H9 (cell line): ENCODE results near the gene RPIA. TPM values are rescaled to one million over a fixed set of nuclear protein-coding genes. Genes with fewer than 3 reads are reported as not detected.

ENCODE experiments used
- DNase-seq: peaks from one replicate; pipeline ENCODE4 v3.0.0-alpha.2; 2017
- H2AFZ ChIP-seq: one replicate; pipeline ENCODE4 v1.6.1; 2013; ENCODE audit warnings: mild to moderate bottlenecking, low read length, control low read depth, moderate library complexity
- H2AK5ac ChIP-seq: 2 replicates; pipeline ENCODE4 v1.6.1; 2013; ENCODE audit warnings: low read length, control low read depth, mixed read lengths; ENCODE audit not compliant: insufficient read length
- H2BK120ac ChIP-seq: one replicate; pipeline ENCODE4 v1.6.1; 2013; ENCODE audit warnings: low read depth, mild to moderate bottlenecking, low read length, control low read depth, inconsistent platforms; ENCODE audit not compliant: poor library complexity, severe bottlenecking
- H2BK12ac ChIP-seq: 2 replicates; pipeline ENCODE4 v1.6.1; 2013; ENCODE audit warnings: low read length, control low read depth, mixed read lengths, low read depth; ENCODE audit not compliant: insufficient read length
- H2BK15ac ChIP-seq: 2 replicates; pipeline ENCODE4 v1.6.1; 2013; ENCODE audit warnings: low read depth, low read length, control low read depth
- H2BK20ac ChIP-seq: one replicate; pipeline ENCODE4 v1.6.1; 2013; ENCODE audit warnings: low read depth, mild to moderate bottlenecking, low read length, control low read depth, inconsistent platforms; ENCODE audit not compliant: poor library complexity, severe bottlenecking
- H2BK5ac ChIP-seq: 2 replicates; pipeline ENCODE4 v1.6.1; 2013; ENCODE audit warnings: low read length, control low read depth, mixed read lengths; ENCODE audit not compliant: insufficient read length
- H3K14ac ChIP-seq: 2 replicates; pipeline ENCODE4 v1.6.1; 2013; ENCODE audit warnings: low read length, control low read depth; ENCODE audit not compliant: insufficient read depth
- H3K18ac ChIP-seq: 2 replicates; pipeline ENCODE4 v1.6.1; 2013; ENCODE audit warnings: low read depth, mild to moderate bottlenecking, mixed read lengths, low read length, control low read depth; ENCODE audit not compliant: insufficient read length
- H3K23ac ChIP-seq: 2 replicates; pipeline ENCODE4 v1.6.1; 2013; ENCODE audit warnings: low read length, control low read depth, mixed read lengths, low read depth; ENCODE audit not compliant: insufficient read length
- H3K23me2 ChIP-seq: 2 replicates; pipeline ENCODE4 v1.6.1; 2013; ENCODE audit warnings: low read depth, mild to moderate bottlenecking, mixed read lengths, low read length, control low read depth; ENCODE audit not compliant: insufficient read length, poor library complexity, severe bottlenecking
- H3K27ac ChIP-seq: 2 replicates; pipeline ENCODE4 v1.5.1; 2013; ENCODE audit warnings: low read length, control low read depth, mixed read lengths, low read depth; ENCODE audit not compliant: insufficient read length
- H3K27me3 ChIP-seq: 2 replicates; pipeline ENCODE4 v1.6.1; 2013; ENCODE audit warnings: low read length, control low read depth, inconsistent platforms; ENCODE audit not compliant: insufficient read depth
- H3K4ac ChIP-seq: 2 replicates; pipeline ENCODE4 v1.6.1; 2013; ENCODE audit warnings: low read depth, mild to moderate bottlenecking, control low read depth, inconsistent platforms, low read length, moderate library complexity
- H3K4me1 ChIP-seq: 2 replicates; pipeline ENCODE4 v1.6.1; 2013; ENCODE audit warnings: low read length, control low read depth, inconsistent platforms; ENCODE audit not compliant: insufficient read depth
- H3K4me2 ChIP-seq: 2 replicates; pipeline ENCODE4 v1.6.1; 2013; ENCODE audit warnings: low read length, control low read depth, mixed read lengths; ENCODE audit not compliant: insufficient read length, insufficient read depth
- H3K56ac ChIP-seq: 2 replicates; pipeline ENCODE4 v1.6.1; 2013; ENCODE audit warnings: low read depth, mild to moderate bottlenecking, mixed read lengths, low read length, control low read depth; ENCODE audit not compliant: insufficient read length
- H3K79me1 ChIP-seq: 2 replicates; pipeline ENCODE4 v1.6.1; 2013; ENCODE audit warnings: low read depth, mild to moderate bottlenecking, moderate library complexity, low read length, control low read depth, inconsistent platforms; ENCODE audit not compliant: insufficient read depth, poor library complexity, severe bottlenecking
- H3K79me2 ChIP-seq: 2 replicates; pipeline ENCODE4 v1.6.1; 2013; ENCODE audit warnings: low read length, control low read depth, inconsistent platforms; ENCODE audit not compliant: insufficient read depth
- H3K9ac ChIP-seq: 2 replicates; pipeline ENCODE4 v1.6.1; 2013; ENCODE audit warnings: low read length, control low read depth, mixed read lengths; ENCODE audit not compliant: insufficient read length; ENCODE audit errors: extremely low read depth
- H3K9me3 ChIP-seq: one replicate; pipeline ENCODE4 v1.6.1; 2013; ENCODE audit warnings: low read depth, low read length, inconsistent platforms; ENCODE audit not compliant: control insufficient read depth
- H3T11ph ChIP-seq: one replicate; pipeline ENCODE4 v1.6.1; 2013; ENCODE audit warnings: mild to moderate bottlenecking, low read length, control low read depth, inconsistent platforms
- H4K20me1 ChIP-seq: one replicate; pipeline ENCODE4 v1.6.1; 2013; ENCODE audit not compliant: control insufficient read depth, insufficient read length, insufficient read depth
- H4K5ac ChIP-seq: 2 replicates; pipeline ENCODE4 v1.6.1; 2013; ENCODE audit warnings: low read depth, mild to moderate bottlenecking, mixed read lengths, low read length, control low read depth; ENCODE audit not compliant: insufficient read length
- H4K8ac ChIP-seq: replicated peaks from 2 replicates; pipeline ENCODE4 v1.6.1; 2013; ENCODE audit warnings: low read length, control low read depth, mixed read lengths, low read depth; ENCODE audit not compliant: insufficient read length
- H4K91ac ChIP-seq: 2 replicates; pipeline ENCODE4 v1.6.1; 2013; ENCODE audit warnings: low read depth, mild to moderate bottlenecking, moderate library complexity, mixed read lengths, low read length, control low read depth; ENCODE audit not compliant: insufficient read length
- H3K27ac Mint-ChIP-seq, 3 experiments: 2 replicates in 2 of 3; 3 replicates in 1 of 3; pipeline ENCODE4 v1.8.0; 2020 to 2021; ENCODE audit warnings: mixed read lengths in 3 of 3, mild to moderate bottlenecking in 1 of 3, moderate library complexity in 1 of 3
- H3K27me3 Mint-ChIP-seq: 2 replicates; pipeline ENCODE4 v1.8.0; 2021; ENCODE audit warnings: low read depth, mild to moderate bottlenecking, moderate library complexity, mixed read lengths
- H3K36me3 Mint-ChIP-seq, 3 experiments: 2 replicates in 2 of 3; 3 replicates in 1 of 3; pipeline ENCODE4 v1.8.0; 2020 to 2021; ENCODE audit warnings: low read depth in 3 of 3, mixed read lengths in 3 of 3; ENCODE audit not compliant: insufficient read depth in 1 of 3
- H3K4me1 Mint-ChIP-seq, 2 experiments: 2 replicates each; pipeline ENCODE4 v1.8.0; 2020; ENCODE audit warnings: mixed read lengths in 2 of 2
- H3K4me3 Mint-ChIP-seq, 2 experiments: 2 replicates in 1 of 2; 3 replicates in 1 of 2; pipeline ENCODE4 v1.8.0; 2020 to 2021; ENCODE audit warnings: mild to moderate bottlenecking in 2 of 2, mixed read lengths in 2 of 2, moderate library complexity in 1 of 2
- H3K9me3 Mint-ChIP-seq, 2 experiments: 2 replicates in 1 of 2; 3 replicates in 1 of 2; pipeline ENCODE4 v1.8.0; 2020; ENCODE audit warnings: mild to moderate bottlenecking in 2 of 2, mixed read lengths in 2 of 2, moderate library complexity in 1 of 2
- CTCF ChIP-seq: fragments of 200-600 bp; sonication (generic); conservative IDR thresholded peaks from 3 replicates; pipeline ENCODE4 v1.8.0; 2021; ENCODE audit warnings: antibody characterized with exemption, mild to moderate bottlenecking
- WGBS: extraction: QIAGEN DNeasy Blood & Tissue Kit; methylation state at CpG from one replicate; pipeline ENCODE4 v1.1.7; 2013; ENCODE audit warnings: missing lambda C conversion rate, low lambda C conversion rate, mixed read lengths; ENCODE audit not compliant: insufficient read length; ENCODE audit errors: extremely low coverage; 5-methylcytosine and 5-hydroxymethylcytosine counted together
- total RNA-seq: library from RNA; stranded (reverse); gene quantifications from 2 replicates; pipeline ENCODE4 v1.2.1, GENCODE V29; 2021

Gene RPIA
- total RNA-seq, 1 experiment from 2014 or later, result 18.6 TPM

GRCh38 chr2:88729061-88729745 lies 37.7 kb downstream of the RPIA start:
- Histone ChIP-seq H4K8ac (no peak overlapping the region), H3K27me3 (no peaks in the 10 kb centered on the region), H3K4me2 (no peak overlapping the region), H3K79me2 (0 out of 2 replicates have a peak, but pooled peaks cover 2% of the 10 kb centered on the region), H3K4me1 (no peaks in the 10 kb centered on the region), H2BK120ac (no peak overlapping the region), H3K56ac (no peak overlapping the region), H3K4ac (no peak overlapping the region), H3K79me1 (no peaks in the 10 kb centered on the region), H2BK5ac (no peak overlapping the region), H3T11ph (no peak overlapping the region), H2BK15ac (no peak overlapping the region), H3K27ac (no peak overlapping the region), H3K9me3 (no peaks in the 10 kb centered on the region), H4K91ac (no peak overlapping the region), H3K23ac (no peak overlapping the region), H2AK5ac (no peak overlapping the region), H3K23me2 (no peaks in the 10 kb centered on the region), H2AFZ (no peak overlapping the region), H2BK20ac (no peak overlapping the region), H3K14ac (no peak overlapping the region), H2BK12ac (no peak overlapping the region), H3K9ac (no peak overlapping the region), H4K20me1 (no peaks in the 10 kb centered on the region), H3K18ac (no peak overlapping the region), H4K5ac (no peak overlapping the region)
- H3K27ac Mint-ChIP-seq, result no peak overlapping the region
- no peak overlapping the region for H3K4me3 Mint-ChIP-seq
- H3K36me3 Mint-ChIP-seq, result peaks cover 5 to 8% (median 5%) of the 10 kb centered on the region in 3 experiments; a peak in 5 of 7 replicates
- WGBS, result no CpG with 5 or more reads among the region's 8 CpGs
- no peak for TF ChIP-seq CTCF
- DNase-seq, result no peak
- peaks cover 0 to 3% of the 10 kb centered on the region in 2 experiments; a peak in 1 of 4 replicates for H3K4me1 Mint-ChIP-seq
- H3K9me3 Mint-ChIP-seq, result peaks cover 0 to 3% of the 10 kb centered on the region in 2 experiments; a peak in 2 of 5 replicates
- no peaks in the 10 kb centered on the region for H3K27me3 Mint-ChIP-seq
